ENCODE results near the gene ZNF618.

The ZNF618 gene, protein sequence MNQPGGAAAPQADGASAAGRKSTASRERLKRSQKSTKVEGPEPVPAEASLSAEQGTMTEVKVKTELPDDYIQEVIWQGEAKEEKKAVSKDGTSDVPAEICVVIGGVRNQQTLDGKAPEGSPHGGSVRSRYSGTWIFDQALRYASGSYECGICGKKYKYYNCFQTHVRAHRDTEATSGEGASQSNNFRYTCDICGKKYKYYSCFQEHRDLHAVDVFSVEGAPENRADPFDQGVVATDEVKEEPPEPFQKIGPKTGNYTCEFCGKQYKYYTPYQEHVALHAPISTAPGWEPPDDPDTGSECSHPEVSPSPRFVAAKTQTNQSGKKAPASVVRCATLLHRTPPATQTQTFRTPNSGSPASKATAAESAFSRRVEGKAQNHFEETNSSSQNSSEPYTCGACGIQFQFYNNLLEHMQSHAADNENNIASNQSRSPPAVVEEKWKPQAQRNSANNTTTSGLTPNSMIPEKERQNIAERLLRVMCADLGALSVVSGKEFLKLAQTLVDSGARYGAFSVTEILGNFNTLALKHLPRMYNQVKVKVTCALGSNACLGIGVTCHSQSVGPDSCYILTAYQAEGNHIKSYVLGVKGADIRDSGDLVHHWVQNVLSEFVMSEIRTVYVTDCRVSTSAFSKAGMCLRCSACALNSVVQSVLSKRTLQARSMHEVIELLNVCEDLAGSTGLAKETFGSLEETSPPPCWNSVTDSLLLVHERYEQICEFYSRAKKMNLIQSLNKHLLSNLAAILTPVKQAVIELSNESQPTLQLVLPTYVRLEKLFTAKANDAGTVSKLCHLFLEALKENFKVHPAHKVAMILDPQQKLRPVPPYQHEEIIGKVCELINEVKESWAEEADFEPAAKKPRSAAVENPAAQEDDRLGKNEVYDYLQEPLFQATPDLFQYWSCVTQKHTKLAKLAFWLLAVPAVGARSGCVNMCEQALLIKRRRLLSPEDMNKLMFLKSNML

DNA sequence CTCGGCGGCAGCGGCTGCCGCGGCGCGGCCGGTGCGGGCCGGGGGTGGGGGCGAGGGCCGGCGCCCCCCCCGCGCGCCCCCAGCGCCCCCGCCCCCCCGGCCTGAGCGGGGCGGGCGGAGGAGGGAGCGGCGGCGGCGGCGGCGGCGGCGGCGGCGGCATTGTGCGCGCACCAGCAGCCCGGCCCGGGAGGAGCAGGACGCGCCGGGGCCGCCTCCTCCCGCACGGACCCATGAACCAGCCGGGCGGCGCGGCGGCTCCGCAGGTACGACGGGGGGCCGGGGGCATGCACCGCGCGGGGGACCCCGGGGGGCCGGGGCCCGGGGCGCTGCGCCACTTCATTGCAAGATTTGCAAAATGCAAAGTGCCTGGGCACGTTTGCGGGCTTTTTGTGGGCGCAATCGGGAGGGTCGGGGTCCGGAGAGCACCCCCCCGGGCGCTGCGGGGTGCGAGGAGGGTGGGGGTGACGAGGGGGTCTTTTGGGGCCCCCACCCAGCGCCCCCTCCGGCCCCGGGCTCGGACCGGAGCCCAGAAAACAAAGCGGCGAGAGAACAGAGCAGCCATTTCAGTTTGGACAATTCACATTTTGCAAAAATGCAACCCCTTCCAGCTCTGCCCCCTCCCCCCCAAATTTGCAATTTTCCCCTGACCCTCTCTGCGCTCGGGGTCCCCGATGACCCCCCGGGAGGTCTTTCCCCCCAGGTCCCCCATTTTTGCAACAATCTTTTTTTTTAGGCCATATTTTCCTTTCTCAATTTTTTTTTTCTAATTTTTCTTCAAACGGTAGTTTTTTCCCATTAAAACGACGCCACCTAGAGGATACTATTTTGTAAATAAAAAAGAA is at the start of gene ZNF618:
TSS of gene ZNF618 (plus strand) at position 159 of the 842 bp plus-strand sequence. CDS start at position 231, 72 bp downstream.
- no peak for DNase-seq (ENCODE audit: low read depth)

DNA sequence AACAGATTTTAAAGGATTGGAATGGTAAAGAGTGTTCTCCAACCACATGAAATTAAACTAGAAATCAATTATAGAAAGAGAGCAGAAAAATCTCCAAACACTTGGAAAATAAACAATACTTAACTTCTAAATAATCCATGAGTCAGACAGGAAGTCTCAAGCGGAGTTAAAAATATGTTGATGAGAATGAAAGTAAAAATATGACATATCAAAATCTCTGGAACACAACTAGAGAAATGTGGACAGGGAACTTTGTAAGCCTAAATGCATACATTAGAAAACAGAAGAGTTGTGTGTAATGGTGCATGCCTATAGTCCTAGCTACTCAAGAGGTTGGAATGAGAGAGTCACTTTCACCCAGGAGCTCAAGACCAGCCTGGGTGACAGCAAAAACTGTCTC is 47.9 kb upstream of the ZNF618 start:
- no peak for DNase-seq (ENCODE audit: low read depth)

DNA sequence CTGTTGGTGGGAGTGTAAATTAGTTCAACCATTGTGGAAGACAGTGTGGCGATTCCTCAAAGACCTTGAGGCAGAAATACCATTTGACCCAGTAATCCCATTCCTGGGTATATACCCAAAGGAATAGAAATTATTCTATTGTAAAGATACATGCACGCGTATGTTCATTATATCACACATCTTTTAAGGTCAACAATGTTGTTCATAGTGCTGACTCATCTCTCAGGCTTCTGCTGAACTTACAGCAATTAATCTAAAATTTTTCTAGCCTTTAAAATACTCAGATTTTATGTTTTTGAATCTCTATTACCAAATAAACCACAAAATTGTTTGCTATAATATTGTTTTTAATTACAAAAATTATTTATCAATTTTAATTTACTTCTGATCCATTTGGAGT is 38.8 kb upstream of the ZNF618 start:
- DNase-seq (ENCODE audit: low read depth): no peak

DNA sequence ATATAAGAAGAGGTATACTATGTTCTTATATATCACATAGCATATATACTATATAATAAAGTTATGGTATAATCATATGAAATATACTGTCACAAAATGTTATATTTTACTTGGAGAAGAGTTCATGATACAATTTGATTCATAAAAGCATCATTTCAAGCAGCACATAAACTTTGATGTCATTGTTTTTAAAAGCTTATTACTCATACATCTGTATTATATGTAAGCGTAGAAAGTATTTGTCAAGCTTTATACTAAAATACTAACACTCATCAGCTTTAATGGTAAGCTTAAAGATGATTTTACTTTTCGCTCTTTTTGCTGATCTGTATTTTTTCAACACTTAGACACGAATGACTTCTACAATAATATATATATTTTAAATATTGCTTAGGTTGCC is 34.0 kb upstream of the ZNF618 start:
- no peak for DNase-seq (ENCODE audit: low read depth)

DNA sequence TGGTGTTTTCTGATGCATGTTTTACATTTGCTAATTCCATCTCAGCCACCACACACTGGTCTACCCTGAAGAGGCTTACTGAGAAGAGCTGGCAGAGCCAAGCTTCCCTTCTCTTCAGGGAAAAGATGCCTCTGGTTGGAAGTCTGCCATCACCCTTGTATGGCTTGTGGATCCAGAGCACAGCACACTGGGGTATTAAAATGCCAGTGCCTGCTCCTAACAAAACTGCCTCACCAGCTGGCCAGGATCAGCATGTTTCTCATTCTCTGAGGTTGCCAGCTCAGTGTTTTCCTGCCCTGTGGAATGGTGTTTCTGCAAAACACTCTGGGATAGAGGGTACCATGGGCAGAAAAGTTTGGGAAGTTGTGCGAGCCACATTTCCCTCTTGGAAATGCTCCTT is 31.6 kb upstream of the ZNF618 start:
- DNase-seq (ENCODE audit: low read depth): no peak

DNA sequence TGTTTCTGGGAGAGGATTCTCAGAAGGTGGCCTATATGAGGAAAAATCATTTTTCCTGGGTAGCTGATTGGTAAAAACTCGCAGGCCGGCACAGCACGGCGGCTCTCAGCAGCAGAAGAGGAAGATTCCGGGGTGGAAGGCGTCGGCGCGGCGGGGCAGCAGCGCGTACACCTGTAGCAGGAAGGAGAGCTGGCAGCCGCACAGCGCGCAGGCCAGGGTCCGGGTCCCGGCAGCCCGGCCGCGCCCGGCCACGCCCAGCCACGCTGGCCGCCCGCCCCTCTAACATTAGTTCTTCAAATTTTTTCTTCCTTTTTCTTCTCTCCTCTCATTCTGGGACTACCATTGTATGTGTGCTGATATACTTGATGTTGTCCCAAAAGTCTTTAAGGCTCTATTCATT is 24.8 kb upstream of the ZNF618 start:
- DNase-seq (ENCODE audit: low read depth): no peak

DNA sequence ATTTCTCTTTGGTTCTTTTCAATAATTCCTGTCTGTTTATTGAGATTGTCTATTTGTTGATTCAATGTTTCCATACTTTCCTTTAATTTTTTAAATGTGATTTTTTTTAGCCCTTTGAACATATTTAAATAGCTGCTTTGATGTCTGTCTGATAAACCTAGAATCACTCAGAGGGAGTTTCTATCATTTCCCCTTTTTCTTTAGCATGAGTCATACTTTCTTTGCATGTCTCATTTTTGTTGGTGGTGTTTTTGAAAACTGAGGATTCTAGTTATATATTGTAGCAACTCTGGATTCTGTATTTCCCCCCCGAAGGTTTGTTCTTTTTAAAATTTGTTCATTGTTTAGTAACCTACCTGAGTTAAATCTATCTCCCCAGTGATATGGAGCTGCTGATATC is 24.2 kb upstream of the ZNF618 start:
- DNase-seq (ENCODE audit: low read depth): no peak

DNA sequence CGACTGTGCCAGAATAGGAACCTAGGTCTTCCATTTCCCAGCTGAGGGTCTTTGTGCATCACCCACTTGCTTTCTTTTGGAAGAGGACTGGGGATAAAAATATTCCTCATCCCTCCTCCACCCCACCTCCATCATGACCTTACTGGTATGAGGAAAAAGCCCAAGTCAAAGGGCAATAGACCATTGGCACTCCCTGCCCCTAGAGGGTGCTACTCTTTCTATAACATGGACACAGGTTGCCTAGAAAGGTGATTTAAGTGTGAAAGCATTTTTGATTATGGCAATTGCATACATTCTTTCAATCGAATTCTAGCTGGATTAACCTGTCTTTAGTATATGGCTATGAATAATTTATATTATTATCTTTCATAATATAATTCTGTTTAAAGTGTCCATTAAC is 22.8 kb upstream of the ZNF618 start:
- DNase-seq (ENCODE audit: low read depth): no peak

DNA sequence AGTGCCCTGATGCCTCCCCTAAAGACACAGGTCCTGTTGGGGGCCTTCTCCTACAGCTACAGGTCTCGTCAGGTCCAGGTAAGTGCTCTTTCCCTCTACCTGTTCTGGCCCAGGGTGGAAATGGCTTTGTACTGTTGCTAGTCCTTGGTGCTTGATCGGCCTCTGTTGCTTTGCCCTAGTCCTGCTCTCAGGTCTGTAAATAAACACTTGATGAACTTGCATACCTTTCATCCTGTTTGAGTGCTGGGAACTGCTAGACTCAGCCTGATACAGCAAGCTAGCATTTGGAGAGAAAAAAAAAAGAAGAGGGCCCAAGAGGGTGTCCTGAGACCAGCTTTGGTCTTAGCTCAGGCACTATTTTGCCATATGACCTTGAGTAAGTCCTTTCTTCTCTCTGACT is 21.8 kb upstream of the ZNF618 start:
- DNase-seq (ENCODE audit: low read depth): no peak

DNA sequence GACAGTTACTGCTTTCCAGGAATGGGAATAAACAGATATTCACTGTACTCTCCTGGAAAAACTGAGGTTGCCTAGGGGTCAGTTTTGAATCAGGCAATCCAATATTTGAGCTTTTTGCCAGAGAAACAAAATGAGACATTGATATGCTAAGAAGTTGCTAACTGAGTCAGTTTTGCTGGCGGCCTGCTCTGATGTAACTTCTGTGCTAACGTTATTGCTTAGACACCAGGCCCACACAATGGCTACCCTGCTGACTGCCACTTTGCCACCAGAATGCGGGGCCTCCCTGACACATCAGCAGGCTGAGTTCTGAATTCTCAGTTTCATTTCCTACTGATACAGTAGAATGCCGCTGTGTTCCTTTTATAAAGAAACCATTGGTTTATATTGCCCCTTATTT is 18.2 kb upstream of the ZNF618 start:
- DNase-seq (ENCODE audit: low read depth): no peak

DNA sequence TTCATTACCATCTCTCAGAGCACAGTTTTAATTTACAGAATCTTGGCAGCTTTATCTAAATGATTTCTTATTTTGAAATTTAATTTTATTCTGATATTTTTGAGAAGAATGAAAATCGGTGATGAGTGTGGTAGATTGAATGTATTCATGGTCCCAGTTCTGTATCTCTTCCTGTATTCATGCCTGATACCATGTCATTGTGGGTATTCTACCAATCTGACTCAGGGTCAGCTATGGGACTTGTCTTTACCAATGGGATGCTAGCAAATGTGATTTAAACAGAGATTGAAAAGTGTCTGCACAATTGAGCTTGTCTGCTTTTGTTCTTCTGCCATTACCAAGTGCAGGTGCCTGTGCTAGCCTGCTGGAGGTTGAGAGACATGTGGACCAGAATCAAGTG is 17.8 kb upstream of the ZNF618 start:
- no peak for DNase-seq (ENCODE audit: low read depth)

DNA sequence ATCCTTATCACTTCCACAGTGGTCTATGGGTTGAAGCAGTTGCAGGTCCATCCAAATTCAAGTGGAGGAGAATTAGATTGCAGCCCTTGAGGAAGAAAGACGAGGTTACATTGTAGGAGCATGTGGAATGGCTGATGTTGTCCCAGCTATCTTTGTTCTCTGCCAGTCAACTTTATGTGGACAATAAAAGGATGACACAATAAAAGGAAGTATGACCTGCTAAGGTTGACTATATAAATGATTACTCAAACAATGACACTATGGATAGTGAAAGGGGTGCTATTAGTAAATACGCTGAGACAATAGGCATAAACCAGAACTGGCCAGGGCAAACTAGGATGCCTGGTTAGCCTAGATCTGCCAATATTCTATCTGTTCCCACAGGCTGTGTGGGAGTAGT is 12.8 kb upstream of the ZNF618 start:
- no peak for DNase-seq (ENCODE audit: low read depth)

DNA sequence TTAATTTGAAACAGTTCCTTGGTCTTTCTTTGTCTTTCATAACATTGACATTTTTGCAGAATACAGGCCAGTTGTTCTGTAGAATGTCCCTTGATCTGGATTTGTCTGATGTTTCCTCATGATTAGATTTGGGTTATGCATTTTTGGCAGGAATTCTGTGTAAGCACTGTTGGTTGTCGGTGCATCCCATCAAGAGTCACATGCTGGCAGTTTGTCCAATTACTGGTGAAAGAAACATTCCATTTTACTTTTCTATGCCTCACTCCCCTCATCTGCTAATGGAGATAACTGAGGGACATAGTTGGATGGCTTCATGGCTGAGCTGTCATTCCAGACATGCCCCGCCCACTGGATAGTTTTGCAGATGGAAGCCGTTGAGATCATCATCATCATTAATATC is 7.6 kb upstream of the ZNF618 start:
- DNase-seq (ENCODE audit: low read depth): no peak

DNA sequence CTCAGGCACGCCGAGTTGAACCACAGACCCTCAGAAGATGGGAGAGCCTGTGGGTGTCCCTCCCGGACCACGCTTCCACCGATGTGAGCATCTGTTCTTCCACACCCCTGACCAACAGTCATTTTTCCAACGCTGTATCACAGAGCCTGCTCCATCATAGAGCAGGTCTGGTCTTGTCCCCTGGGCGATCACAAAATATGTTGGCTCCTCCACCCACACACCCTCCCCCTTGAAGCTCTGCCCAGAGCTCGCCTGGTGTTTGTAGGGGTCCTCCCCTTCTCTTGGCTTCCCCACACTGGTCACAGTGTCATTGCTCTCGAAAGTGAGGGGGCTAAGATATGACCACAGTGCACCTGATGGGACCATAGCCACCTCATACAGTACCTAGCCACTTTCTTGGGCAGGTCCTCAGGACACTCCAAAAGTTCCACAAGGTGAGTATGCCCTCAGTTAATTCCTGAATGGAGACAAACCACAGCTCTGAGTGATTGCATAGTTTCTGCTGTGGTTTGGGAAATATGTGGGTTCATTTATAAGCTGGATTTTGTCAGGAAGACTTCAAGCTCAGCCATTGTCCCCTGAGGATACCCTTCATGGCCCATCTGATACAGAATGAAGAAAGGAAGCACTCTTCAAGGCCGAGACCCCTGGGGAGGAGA is 3.5 kb upstream of the ZNF618 start:
- no peak for DNase-seq (ENCODE audit: low read depth)

DNA sequence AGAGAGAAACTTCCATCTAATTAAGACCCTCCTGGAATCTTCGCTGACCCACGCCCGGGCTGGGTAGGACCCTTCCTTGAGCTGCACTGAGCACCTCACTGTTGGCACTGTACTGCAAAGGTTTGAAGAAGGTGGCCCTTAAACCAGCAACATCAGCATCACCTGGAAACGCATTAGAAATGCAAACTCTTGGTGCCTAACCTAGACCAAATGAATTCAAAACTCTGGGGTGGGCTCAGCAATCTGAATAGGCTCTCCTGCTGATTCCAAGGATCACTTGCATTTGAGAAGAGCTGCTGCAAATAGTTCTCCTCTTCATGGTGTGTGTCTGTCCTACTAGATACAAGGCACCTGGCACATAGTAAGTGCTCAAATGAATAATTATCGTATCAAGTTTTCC is 2.7 kb upstream of the ZNF618 start:
- no peak for DNase-seq (ENCODE audit: low read depth)

DNA sequence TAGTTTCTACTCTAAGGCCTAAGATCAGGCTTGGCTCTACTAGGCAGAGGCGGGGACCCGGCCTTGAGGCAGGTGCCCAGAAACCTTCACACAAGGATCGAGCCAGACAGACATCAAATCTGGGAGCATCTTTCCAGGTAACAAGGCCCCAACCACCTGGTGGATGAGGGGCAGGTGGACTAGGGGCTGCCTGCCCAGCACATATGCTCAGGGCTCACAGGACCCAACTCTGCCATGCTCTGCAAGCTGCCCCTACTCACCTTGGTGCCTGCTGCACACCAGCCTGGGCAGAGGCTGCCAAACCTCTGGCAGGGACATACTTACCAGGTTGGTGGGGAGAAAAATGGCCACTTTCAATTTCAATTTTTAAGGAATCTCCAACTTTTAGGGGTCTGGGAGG is 2.2 kb upstream of the ZNF618 start:
- DNase-seq (ENCODE audit: low read depth): no peak

DNA sequence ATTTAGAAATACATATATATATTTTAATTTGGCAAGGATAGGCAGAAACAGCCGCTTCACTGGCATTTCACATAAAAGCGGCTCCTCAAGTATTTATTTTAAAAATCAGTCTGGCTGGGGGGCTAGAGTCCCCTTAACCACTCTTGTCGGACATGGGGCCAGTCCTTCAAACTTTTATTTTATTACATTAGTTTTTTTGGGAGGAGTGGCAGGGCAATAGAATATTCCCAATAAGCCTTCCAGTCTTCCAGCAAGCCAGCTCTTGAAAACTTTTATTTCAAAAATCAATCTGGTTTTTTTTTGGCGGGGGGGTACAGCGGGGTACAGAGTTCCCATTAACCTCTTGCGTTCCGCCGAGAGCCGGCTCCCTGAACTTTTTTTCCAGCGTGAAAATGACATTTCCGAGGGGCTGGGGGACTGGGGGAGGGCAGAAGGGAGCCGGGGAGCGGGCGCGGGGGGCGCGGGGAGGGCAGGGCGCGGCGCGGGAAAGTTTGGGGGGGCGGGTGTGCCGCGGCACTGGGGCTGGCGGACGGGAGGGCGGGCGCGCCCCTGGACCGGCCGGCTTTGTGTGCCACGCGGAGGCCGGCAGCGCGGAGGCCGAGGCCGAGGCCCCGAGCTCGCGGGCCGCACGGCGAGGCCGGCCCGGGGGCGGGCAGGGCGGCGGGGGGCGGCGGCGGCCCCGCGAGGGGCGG is 504 bp upstream of the ZNF618 start:
- DNase-seq (ENCODE audit: low read depth): no peak

DNA sequence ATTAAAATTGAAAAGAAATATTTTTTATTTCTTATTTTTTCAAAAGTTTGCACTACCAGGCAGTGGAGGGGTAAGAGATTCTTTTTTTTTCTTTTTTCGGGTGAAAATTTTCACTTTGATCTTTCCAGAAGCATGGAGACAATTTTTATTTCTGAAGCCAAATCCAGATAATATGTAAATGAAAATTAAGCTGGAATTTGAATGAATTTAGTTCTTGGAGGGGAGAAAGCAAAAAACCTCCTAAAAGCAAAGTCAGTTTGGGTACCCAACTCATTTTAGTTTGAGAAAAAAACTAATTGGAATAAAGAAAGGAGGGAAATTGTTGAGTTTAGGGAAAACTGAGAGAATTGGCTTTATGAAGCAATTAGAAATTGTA is 872 bp downstream of the ZNF618 start:
- DNase-seq (ENCODE audit: low read depth): no peak

DNA sequence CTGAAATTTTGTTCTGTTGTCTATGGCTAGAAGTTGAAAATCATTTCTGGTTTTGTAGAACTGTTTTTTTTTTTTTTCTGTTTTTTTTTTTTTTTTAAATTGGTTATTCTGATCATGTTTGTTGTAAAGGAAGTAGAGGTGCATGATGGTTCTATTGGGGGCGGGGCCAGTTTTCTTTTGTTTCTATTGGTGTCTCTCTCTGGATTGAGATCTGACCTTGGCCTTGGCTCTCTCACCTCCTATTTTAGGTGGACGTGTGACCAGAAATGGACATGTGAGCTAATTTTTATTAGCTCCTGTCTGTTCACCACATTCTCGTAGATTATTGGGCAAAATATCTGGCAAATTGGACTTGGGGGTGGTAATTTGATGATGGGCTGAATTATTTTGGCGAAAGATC is 3.2 kb downstream of the ZNF618 start:
- no peak for DNase-seq (ENCODE audit: low read depth)

DNA sequence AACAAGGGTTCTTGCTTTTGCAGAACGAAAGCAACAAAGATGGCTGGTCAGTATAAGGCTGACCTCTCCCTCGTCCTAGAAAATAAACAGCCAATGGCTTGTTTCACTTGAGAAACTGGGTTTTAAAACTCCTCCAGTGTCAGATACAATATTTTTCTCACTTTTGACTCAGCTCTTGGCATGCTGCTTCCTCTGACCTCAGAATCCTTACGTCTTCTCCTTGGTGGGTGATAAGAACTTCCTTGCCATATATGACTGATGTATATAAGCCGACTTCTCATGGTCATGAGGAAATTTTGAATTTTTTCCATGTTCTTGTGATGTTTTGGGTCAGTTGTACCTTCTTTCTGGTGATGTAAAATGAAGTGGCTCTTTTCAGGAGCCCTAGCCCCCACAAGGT is 3.8 kb downstream of the ZNF618 start:
- DNase-seq (ENCODE audit: low read depth): no peak

DNA sequence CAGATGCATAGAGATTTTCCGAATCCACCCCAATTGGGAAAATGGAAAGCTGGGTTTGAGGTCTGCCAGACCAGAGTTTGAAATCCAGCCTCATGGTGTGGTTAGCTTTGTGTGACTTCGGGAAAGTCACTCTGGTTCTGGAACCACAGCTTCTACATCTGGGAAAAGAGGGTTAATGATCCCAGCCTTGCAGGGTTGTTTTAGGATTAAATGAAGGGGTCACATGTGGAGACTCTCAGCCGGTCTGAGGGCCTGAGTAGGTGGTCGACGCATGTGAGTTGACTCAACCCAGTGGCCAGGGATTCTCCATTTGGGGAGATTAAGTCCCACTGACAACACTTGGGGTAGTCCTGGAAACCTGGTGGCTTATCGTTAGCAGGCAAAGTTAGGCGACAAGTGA is 6.1 kb downstream of the ZNF618 start:
- DNase-seq (ENCODE audit: low read depth): no peak

Measured in activated T-cell treated with anti-CD3 and anti-CD28 coated beads for 48 hours (primary cell).